ENCODE measurements around the gene EIF6. TPM values are rescaled to one million over a fixed set of nuclear protein-coding genes. Genes with fewer than 3 reads are reported as not detected.
A peak's percentile ranks its signal among the peaks of the same experiment; 100 is the strongest.

EIF6 gene
- total RNA-seq, 1 experiment from 2014 or later, result 255 TPM

- Histone ChIP-seq H3K9me2 (ENCODE audit: insufficient read depth) (no peaks in the 10 kb centered on the region), H3K79me2 (ENCODE audit: low read depth) (0 out of 2 replicates have a peak, but pooled peaks cover 4% of the 10 kb centered on the region), H3K4me1 (replicated peaks; ENCODE audit: insufficient read depth) (peaks cover 82% of the 10 kb centered on the region), H3K27ac (peak overlapping the region; percentile 92), H4K20me1 (ENCODE audit: insufficient read depth) (no peaks in the 10 kb centered on the region), H3F3A (ENCODE audit: insufficient read depth, low read depth) (peaks cover 64% of the 10 kb centered on the region), H3K36me3 (ENCODE audit: low read depth) (no peaks in the 10 kb centered on the region), H3K4me3 (no peak overlapping the region), H3K27me3 (ENCODE audit: insufficient read depth, low read depth) (no peaks in the 10 kb centered on the region), H3K4me2 (peak overlapping the region; percentile 12; the same call in 1 of the 2 replicates), H3K9me3 (ENCODE audit: insufficient read depth, low read depth) (no peaks in the 10 kb centered on the region), H2AFZ (no peak overlapping the region)
- BruUV-seq (replicated peaks), result no TSS peak
- peak in 1 of 2 experiments; percentile 66 for DNase-seq
- TF ChIP-seq EZH2 (IDR thresholded peaks at IDR 0.05; ENCODE audit: low read depth) (no peak), CTCF (conservative IDR thresholded peaks at IDR 0.05) (no peak)
- POLR2A ChIA-PET (ENCODE audit: unreplicated experiment), result interaction anchor here (0.7 to 1.8 kb wide), 2 partner anchors 10 to 323 kb away, joined by 3 to 4 read pairs; no protein-coding TSS in a partner anchor
- intact Hi-C loops (cut with micrococcal nuclease; ENCODE audit: unreplicated experiment), result no loop called here
- CTCF ChIA-PET, result interaction anchor here (0.6 to 4.6 kb wide), 3 partner anchors 10 to 1574 kb away, joined by 3 to 19 read pairs (median 6); no protein-coding TSS in a partner anchor
These were observed 23.4 kb upstream of the EIF6 start for GRCh38 chr20:35307666-35308653.

- no peaks in the 10 kb centered on the region for H3K9me3 ChIP-seq (ENCODE audit: insufficient read depth, low read depth)
- H3K27ac ChIP-seq, result peak overlapping the region; percentile 92
- POLR2A ChIA-PET (ENCODE audit: unreplicated experiment), result interaction anchor here (0.7 to 1.8 kb wide), 2 partner anchors 11 to 322 kb away, joined by 3 to 4 read pairs; no protein-coding TSS in a partner anchor
- CTCF ChIA-PET, result interaction anchor here (1.0 to 4.6 kb wide), 4 partner anchors 11 to 148 kb away, joined by 3 to 19 read pairs (median 5); no protein-coding TSS in a partner anchor
- no peak overlapping the region for H3K4me3 ChIP-seq
- H3F3A ChIP-seq (ENCODE audit: insufficient read depth, low read depth), result peaks cover 64% of the 10 kb centered on the region
- BruUV-seq (replicated peaks), result no TSS peak
- no peaks in the 10 kb centered on the region for H4K20me1 ChIP-seq (ENCODE audit: insufficient read depth)
- no peak overlapping the region for H2AFZ ChIP-seq
- DNase-seq, result peak in 1 of 2 experiments; percentile 43
- H3K36me3 ChIP-seq (ENCODE audit: low read depth), result no peaks in the 10 kb centered on the region
- intact Hi-C loops (cut with micrococcal nuclease; ENCODE audit: unreplicated experiment), result no loop called here
- TF ChIP-seq CTCF (conservative IDR thresholded peaks at IDR 0.05) (peak; percentile 69), EZH2 (IDR thresholded peaks at IDR 0.05; ENCODE audit: low read depth) (no peak)
- 0 out of 2 replicates have a peak, but pooled peaks cover 4% of the 10 kb centered on the region for H3K79me2 ChIP-seq (ENCODE audit: low read depth)
- no peaks in the 10 kb centered on the region for H3K9me2 ChIP-seq (ENCODE audit: insufficient read depth)
- H3K4me2 ChIP-seq, result peak overlapping the region; percentile 54
- H3K27me3 ChIP-seq (ENCODE audit: insufficient read depth, low read depth), result no peaks in the 10 kb centered on the region
- H3K4me1 ChIP-seq (replicated peaks; ENCODE audit: insufficient read depth), result peaks cover 82% of the 10 kb centered on the region
These were observed 22.5 kb upstream of the EIF6 start for GRCh38 chr20:35306931-35307517.

Data from PC-9 (cell line).